HEK293 (cell line): ENCODE measurements around the gene C18orf32.

Experiments
- PBX3 ChIP-seq: sonication (generic); formaldehyde crosslinking; IDR thresholded peaks from 2 replicates; pipeline ENCODE4 v1.8.1; 2022; ENCODE audit warnings: mild to moderate bottlenecking, moderate library complexity, missing genetic modification reagents
- SP2 ChIP-seq: fragments of 450-650 bp; formaldehyde crosslinking; IDR thresholded peaks from 2 replicates; pipeline ENCODE4 v1.5.1; 2016; ENCODE audit warnings: missing biosample characterization, missing genetic modification characterization
- ZEB2 ChIP-seq: fragments of 450-650 bp; formaldehyde crosslinking; IDR thresholded peaks from 2 replicates; pipeline ENCODE4 v1.5.1; 2016; ENCODE audit warnings: missing biosample characterization, missing genetic modification characterization
- ZNF121 ChIP-seq: fragments of 450-650 bp; formaldehyde crosslinking; IDR thresholded peaks from 2 replicates; pipeline ENCODE4 v1.5.1; 2016; ENCODE audit warnings: missing biosample characterization, missing genetic modification characterization
- ZNF274 ChIP-seq, 2 experiments: fragments of 200-500 bp in 1 of 2; fragments of 450-650 bp in 1 of 2; sonication (Bioruptor generic) in 1 of 2; formaldehyde crosslinking in 1 of 2; IDR thresholded peaks; 2 replicates each; pipeline versions ENCODE4 v1.5.1 to v1.6.1; 2014 to 2016; ENCODE audit warnings: borderline replicate concordance in 1 of 2, inconsistent platforms in 1 of 2, low read length in 1 of 2, missing biosample characterization in 1 of 2, missing genetic modification characterization in 1 of 2
- ZNF670 ChIP-seq: fragments of 450-650 bp; formaldehyde crosslinking; IDR thresholded peaks from 2 replicates; pipeline ENCODE4 v1.5.1; 2016; ENCODE audit warnings: missing biosample characterization, missing genetic modification characterization, low read depth
- ZNF785 ChIP-seq: fragments of 450-650 bp; formaldehyde crosslinking; IDR thresholded peaks from 2 replicates; pipeline ENCODE4 v1.5.1; 2016; ENCODE audit warnings: missing biosample characterization, missing genetic modification characterization
- TF ChIP-seq, protein P1 (sequence below): fragments of 450-650 bp; formaldehyde crosslinking; IDR thresholded peaks from 2 replicates; pipeline ENCODE4 v1.5.1; 2016; ENCODE audit warnings: missing biosample characterization, missing genetic modification characterization

- TF ChIP-seq SP2 (tag by site-specific recombination) (no peak), ZNF121 (tag by site-specific recombination) (no peak), ZNF670 (tag by site-specific recombination) (no peak), ZNF785 (tag by site-specific recombination) (no peak), ZEB2 (tag by site-specific recombination) (no peak), ZNF274 (IDR thresholded peaks at IDR 0.05; ENCODE audit: low read length) (no peak), ZNF274 (tag by site-specific recombination; IDR thresholded peaks at IDR 0.05; ENCODE audit: borderline replicate concordance) (no peak), PBX3 (CRISPR knock-in tag) (no peak)
- TF ChIP-seq, protein P1, sequence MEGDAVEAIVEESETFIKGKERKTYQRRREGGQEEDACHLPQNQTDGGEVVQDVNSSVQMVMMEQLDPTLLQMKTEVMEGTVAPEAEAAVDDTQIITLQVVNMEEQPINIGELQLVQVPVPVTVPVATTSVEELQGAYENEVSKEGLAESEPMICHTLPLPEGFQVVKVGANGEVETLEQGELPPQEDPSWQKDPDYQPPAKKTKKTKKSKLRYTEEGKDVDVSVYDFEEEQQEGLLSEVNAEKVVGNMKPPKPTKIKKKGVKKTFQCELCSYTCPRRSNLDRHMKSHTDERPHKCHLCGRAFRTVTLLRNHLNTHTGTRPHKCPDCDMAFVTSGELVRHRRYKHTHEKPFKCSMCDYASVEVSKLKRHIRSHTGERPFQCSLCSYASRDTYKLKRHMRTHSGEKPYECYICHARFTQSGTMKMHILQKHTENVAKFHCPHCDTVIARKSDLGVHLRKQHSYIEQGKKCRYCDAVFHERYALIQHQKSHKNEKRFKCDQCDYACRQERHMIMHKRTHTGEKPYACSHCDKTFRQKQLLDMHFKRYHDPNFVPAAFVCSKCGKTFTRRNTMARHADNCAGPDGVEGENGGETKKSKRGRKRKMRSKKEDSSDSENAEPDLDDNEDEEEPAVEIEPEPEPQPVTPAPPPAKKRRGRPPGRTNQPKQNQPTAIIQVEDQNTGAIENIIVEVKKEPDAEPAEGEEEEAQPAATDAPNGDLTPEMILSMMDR (tag by site-specific recombination) = no peak
These were observed 38.9 kb upstream of the C18orf32 start for GRCh38 chr18:49525981-49526380.
